Endothelial cell of umbilical vein (primary cell): Measurements from ENCODE around the gene STK38L. TPM values are rescaled to one million over a fixed set of nuclear protein-coding genes. Genes with fewer than 3 reads are reported as not detected.

Experiments used
- BruUV-seq: library from RNA; stranded (reverse); fragments of 400-500 nt; replicated peaks from 2 replicates; lab custom pipeline; 2021; lab: Mats Ljungman, UMichigan
- CTCF ChIA-PET: fragments of 300-600, 350-600 bp; sonication (Branson Sonifier 250); formaldehyde crosslinking; loops from one replicate; lab custom pipeline; 2021; ENCODE audit warnings: antibody characterized with exemption, inconsistent platforms; lab: Charles Lee
- POLR2A ChIA-PET: fragments of 300-600, 350-600 bp; sonication (Branson Sonifier 250); formaldehyde crosslinking; loops from one replicate; lab custom pipeline; 2021; ENCODE audit warnings: antibody characterized with exemption, inconsistent platforms; lab: Charles Lee
- DNase-seq: peaks from one replicate; pipeline ENCODE4 v3.0.0-alpha.2; 2011; ENCODE audit warnings: low read depth, low spot score
- FAIRE-seq: peaks from 2 replicates; lab custom pipeline; 2011; peaks lifted over from hg19 to GRCh38; lab: Jason Lieb, UNC
- H2AFZ ChIP-seq: 2 replicates; pipeline ENCODE4 v1.6.0; 2012; ENCODE audit warnings: low read depth, low read length, control low read depth, inconsistent platforms
- H3K27ac ChIP-seq: 2 replicates; pipeline ENCODE4 v1.5.1; 2011; ENCODE audit warnings: low read depth, mild to moderate bottlenecking, control low read depth, low read length, moderate library complexity; ENCODE audit not compliant: insufficient read depth
- H3K27me3 ChIP-seq, 2 experiments: 2 replicates each; pipeline versions ENCODE4 v1.6.0 to v1.6.1; 2011; ENCODE audit warnings: low read length in 2 of 2, mixed read lengths in 1 of 2; ENCODE audit not compliant: control insufficient read depth in 2 of 2, insufficient read depth in 2 of 2
- H3K36me3 ChIP-seq, 2 experiments: 2 replicates in 1 of 2; 3 replicates in 1 of 2; pipeline ENCODE4 v1.5.1; 2011; ENCODE audit warnings: low read length in 2 of 2, mild to moderate bottlenecking in 1 of 2, moderate library complexity in 1 of 2; ENCODE audit not compliant: control insufficient read depth in 2 of 2, insufficient read depth in 2 of 2; ENCODE audit errors: extremely low read depth in 1 of 2
- H3K4me1 ChIP-seq: 3 replicates; pipeline ENCODE4 v1.5.1; 2011; ENCODE audit warnings: mild to moderate bottlenecking, low read length; ENCODE audit not compliant: control insufficient read depth, insufficient read depth; ENCODE audit errors: extremely low read depth
- H3K4me2 ChIP-seq: 2 replicates; pipeline ENCODE4 v1.6.1; 2011; ENCODE audit warnings: low read length, control low read depth, mixed read lengths; ENCODE audit not compliant: insufficient read depth
- H3K4me3 ChIP-seq, 3 experiments: fragments of 200-600 bp in 1 of 3; sonication (generic), shearing (Covaris generic) in 1 of 3; replicated peaks in 1 of 3; 2 replicates each; pipeline ENCODE4 v1.5.1; 2011 to 2016; ENCODE audit warnings: control low read depth in 3 of 3, low read length in 3 of 3, mild to moderate bottlenecking in 2 of 3, inconsistent platforms in 1 of 3, low read depth in 1 of 3, moderate library complexity in 1 of 3; ENCODE audit not compliant: insufficient read depth in 1 of 3
- H3K79me2 ChIP-seq: 2 replicates; pipeline ENCODE4 v1.6.0; 2012; ENCODE audit warnings: low read length, inconsistent platforms; ENCODE audit not compliant: control insufficient read depth, insufficient read depth
- H3K9ac ChIP-seq: replicated peaks from 2 replicates; pipeline ENCODE3; 2011; ENCODE audit warnings: low read length, control low read depth; ENCODE audit not compliant: insufficient read depth; ENCODE audit errors: extremely low read depth
- H3K9me1 ChIP-seq: replicated peaks from 3 replicates; pipeline ENCODE4 v1.6.0; 2011; ENCODE audit warnings: mild to moderate bottlenecking, low read length; ENCODE audit not compliant: control insufficient read depth, insufficient read depth; ENCODE audit errors: extremely low read depth
- H3K9me3 ChIP-seq: replicated peaks from 2 replicates; pipeline ENCODE4 v1.5.1; 2012; ENCODE audit warnings: low read length, inconsistent platforms; ENCODE audit not compliant: control insufficient read depth, insufficient read depth
- H4K20me1 ChIP-seq: replicated peaks from 2 replicates; pipeline ENCODE3; 2011; ENCODE audit warnings: mild to moderate bottlenecking, low read length; ENCODE audit not compliant: control insufficient read depth, insufficient read depth; ENCODE audit errors: extremely low read depth
- EZH2 ChIP-seq: IDR thresholded peaks from 2 replicates; pipeline ENCODE4 v1.6.1; 2012; ENCODE audit warnings: borderline replicate concordance, low read depth, mild to moderate bottlenecking, moderate library complexity, low read length, inconsistent platforms; ENCODE audit not compliant: severe bottlenecking
- FOS ChIP-seq: IDR thresholded peaks from 2 replicates; pipeline ENCODE4 v1.6.1; 2011; ENCODE audit warnings: mild to moderate bottlenecking, low read length, moderate library complexity, borderline replicate concordance; ENCODE audit not compliant: insufficient read depth
- GATA2 ChIP-seq: IDR thresholded peaks from 2 replicates; pipeline ENCODE4 v1.7.0; 2011; ENCODE audit warnings: low read depth, mild to moderate bottlenecking, moderate library complexity, mixed read lengths, low read length; ENCODE audit not compliant: insufficient read length, insufficient read depth
- JUN ChIP-seq: IDR thresholded peaks from 2 replicates; pipeline ENCODE4 v1.6.1; 2011; ENCODE audit warnings: borderline replicate concordance, low read depth; ENCODE audit not compliant: insufficient read length, insufficient read depth
- MYC ChIP-seq: IDR thresholded peaks from one replicate; pipeline ENCODE4 v1.6.1; 2011; ENCODE audit warnings: mild to moderate bottlenecking, low read depth, low read length
- POLR2A ChIP-seq: IDR thresholded peaks from 2 replicates; pipeline ENCODE4 v1.6.1; 2012; ENCODE audit warnings: low read depth, mild to moderate bottlenecking, control low read depth, low read length
- POLR2AphosphoS5 ChIP-seq: IDR thresholded peaks from 2 replicates; pipeline ENCODE4 v1.6.1; 2012; ENCODE audit warnings: low read depth, mild to moderate bottlenecking, control low read depth, low read length, moderate library complexity; ENCODE audit not compliant: insufficient read depth
- dilution Hi-C: fragments of 300-500 bp; cut with MboI; formaldehyde crosslinking; loops from one replicate; pipeline ENCODE4 v1.15.0; 2019; ENCODE audit warnings: low sequenced_read_pairs; ENCODE audit not compliant: extremely low pct_ligation_motif_present
- intact Hi-C: fragments of 100-400 bp; cut with micrococcal nuclease; formaldehyde crosslinking; loops from one replicate; pipeline ENCODE4 v1.10.0; 2022
- polyA plus RNA-seq, 4 experiments: library from polyadenylated mRNA; depleted of rRNA in 3 of 4; stranded (reverse) in 3 of 4; unstranded in 1 of 4; fragments of >200 nt; gene quantifications; 2 replicates each; pipeline versions ENCODE4 v1.2.1 to v1.2.3, GENCODE V29; 2011 to 2012; ENCODE audit warnings: missing spikeins in 1 of 4
- total RNA-seq: library from RNA; stranded (reverse); gene quantifications from 2 replicates; pipeline ENCODE4 v1.2.3, GENCODE V29; 2021
- TF ChIP-seq, protein P1 (sequence below): IDR thresholded peaks from 2 replicates; pipeline ENCODE4 v1.6.1; 2011; ENCODE audit not compliant: insufficient read depth, insufficient read length
- TF ChIP-seq, protein P2 (sequence below), 2 donors: IDR thresholded peaks; 1 replicate in 1 of 2; 2 replicates in 1 of 2; pipeline ENCODE4 v1.5.1; 2011; ENCODE audit warnings: low read length in 2 of 2, mild to moderate bottlenecking in 2 of 2, moderate library complexity in 2 of 2, control low read depth in 1 of 2, inconsistent platforms in 1 of 2, low read depth in 1 of 2; ENCODE audit not compliant: insufficient read depth in 1 of 2; ENCODE audit errors: extremely low read depth in 1 of 2

STK38L gene
- total and polyA plus RNA-seq, 2 donors (not counting 3 experiments of a cell fraction or from before 2014, with no cell fraction given): 14.7 to 58.4 TPM

DNA sequence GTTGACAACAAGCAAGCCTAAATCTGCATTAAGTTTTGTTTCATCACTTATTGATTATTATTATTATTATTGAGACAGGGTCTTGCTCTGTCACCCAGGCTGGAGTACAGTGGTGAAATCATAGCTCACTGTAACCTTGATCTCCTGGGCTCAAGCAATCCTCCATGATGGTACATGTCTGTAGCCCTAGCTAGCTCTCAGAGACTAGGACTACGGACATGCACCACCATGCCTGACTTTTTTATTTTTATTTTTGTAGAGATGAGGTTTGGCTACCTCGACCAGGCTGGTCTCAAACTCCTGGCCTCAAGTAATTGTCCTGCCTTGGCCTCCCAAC is 35.7 kb upstream of the STK38L start:
- DNase-seq: no peak
- no peaks in the 10 kb centered on the region for H3K9me3 ChIP-seq
- H3K4me1 ChIP-seq: no peaks in the 10 kb centered on the region
- dilution Hi-C loops: no loop called here
- no peak for FAIRE-seq
- no TSS peak for BruUV-seq
- H2AFZ ChIP-seq: no peak overlapping the region
- ChIA-PET POLR2A (no interaction called here), CTCF (no interaction called here)
- intact Hi-C loops: no loop called here
- H3K9me1 ChIP-seq: no peaks in the 10 kb centered on the region
- no peaks in the 10 kb centered on the region for H3K36me3 ChIP-seq
- H3K4me3 ChIP-seq: no peak overlapping the region
- TF ChIP-seq EZH2: no peak
- TF ChIP-seq POLR2A: no peak
- TF ChIP-seq GATA2: no peak
- TF ChIP-seq JUN: no peak
- TF ChIP-seq POLR2AphosphoS5: no peak
- no peak for TF ChIP-seq FOS
- TF ChIP-seq MYC: no peak
- TF ChIP-seq, protein P1, sequence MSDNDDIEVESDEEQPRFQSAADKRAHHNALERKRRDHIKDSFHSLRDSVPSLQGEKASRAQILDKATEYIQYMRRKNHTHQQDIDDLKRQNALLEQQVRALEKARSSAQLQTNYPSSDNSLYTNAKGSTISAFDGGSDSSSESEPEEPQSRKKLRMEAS: no peak
- TF ChIP-seq, protein P2, sequence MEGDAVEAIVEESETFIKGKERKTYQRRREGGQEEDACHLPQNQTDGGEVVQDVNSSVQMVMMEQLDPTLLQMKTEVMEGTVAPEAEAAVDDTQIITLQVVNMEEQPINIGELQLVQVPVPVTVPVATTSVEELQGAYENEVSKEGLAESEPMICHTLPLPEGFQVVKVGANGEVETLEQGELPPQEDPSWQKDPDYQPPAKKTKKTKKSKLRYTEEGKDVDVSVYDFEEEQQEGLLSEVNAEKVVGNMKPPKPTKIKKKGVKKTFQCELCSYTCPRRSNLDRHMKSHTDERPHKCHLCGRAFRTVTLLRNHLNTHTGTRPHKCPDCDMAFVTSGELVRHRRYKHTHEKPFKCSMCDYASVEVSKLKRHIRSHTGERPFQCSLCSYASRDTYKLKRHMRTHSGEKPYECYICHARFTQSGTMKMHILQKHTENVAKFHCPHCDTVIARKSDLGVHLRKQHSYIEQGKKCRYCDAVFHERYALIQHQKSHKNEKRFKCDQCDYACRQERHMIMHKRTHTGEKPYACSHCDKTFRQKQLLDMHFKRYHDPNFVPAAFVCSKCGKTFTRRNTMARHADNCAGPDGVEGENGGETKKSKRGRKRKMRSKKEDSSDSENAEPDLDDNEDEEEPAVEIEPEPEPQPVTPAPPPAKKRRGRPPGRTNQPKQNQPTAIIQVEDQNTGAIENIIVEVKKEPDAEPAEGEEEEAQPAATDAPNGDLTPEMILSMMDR (IDR thresholded peaks at IDR 0.05; ENCODE audit: extremely low read depth in 1 of 2, insufficient read depth in 1 of 2, low read depth in 1 of 2, low read length in 2 of 2): no peak
- no peak overlapping the region for H3K9ac ChIP-seq
- no peak overlapping the region for H3K27ac ChIP-seq
- H3K4me2 ChIP-seq: no peak overlapping the region
- H4K20me1 ChIP-seq: no peaks in the 10 kb centered on the region
- no peaks in the 10 kb centered on the region for H3K27me3 ChIP-seq
- no peaks in the 10 kb centered on the region for H3K79me2 ChIP-seq
